ENCODE measurements around the gene CSAD.
A peak's percentile ranks its signal among the peaks of the same experiment; 100 is the strongest.

The CSAD gene

GRCh38 chr12:53186745-53187144 lies 6.0 kb upstream of the CSAD start:
- TF ChIP-seq CTCF (IDR thresholded peaks at IDR 0.05; ENCODE audit: control insufficient read depth, extremely low read depth, insufficient read depth), result no peak
- no peak for DNase-seq (ENCODE audit: low read depth)
- no peak overlapping the region for H3K4me3 ChIP-seq (ENCODE audit: low read depth, low read length)

GRCh38 chr12:53185582-53186153 lies 4.9 kb upstream of the CSAD start:
- no peak for DNase-seq (ENCODE audit: low read depth)
- no peak for TF ChIP-seq CTCF (IDR thresholded peaks at IDR 0.05; ENCODE audit: control insufficient read depth, extremely low read depth, insufficient read depth)
- H3K4me3 ChIP-seq (ENCODE audit: low read depth, low read length), result no peak overlapping the region

- no peak overlapping the region for H3K4me3 ChIP-seq (ENCODE audit: low read depth, low read length)
- TF ChIP-seq CTCF (IDR thresholded peaks at IDR 0.05; ENCODE audit: control insufficient read depth, extremely low read depth, insufficient read depth), result no peak
- no peak for DNase-seq (ENCODE audit: low read depth)
Measured at GRCh38 chr12:53184828-53185227, 4.1 kb upstream of the CSAD start.

- DNase-seq (ENCODE audit: low read depth), result no peak
- TF ChIP-seq CTCF (IDR thresholded peaks at IDR 0.05; ENCODE audit: control insufficient read depth, extremely low read depth, insufficient read depth), result no peak
- no peak overlapping the region for H3K4me3 ChIP-seq (ENCODE audit: low read depth, low read length)
Measured at GRCh38 chr12:53182903-53183302, 2.2 kb upstream of the CSAD start.

- peak overlapping the region; percentile 72 for H3K4me3 ChIP-seq (ENCODE audit: low read depth, low read length)
- no peak for TF ChIP-seq CTCF (IDR thresholded peaks at IDR 0.05; ENCODE audit: control insufficient read depth, extremely low read depth, insufficient read depth)
- no peak for DNase-seq (ENCODE audit: low read depth)
Measured at GRCh38 chr12:53181935-53182334, 1.2 kb upstream of the CSAD start.

- peak overlapping the region; percentile 72 for H3K4me3 ChIP-seq (ENCODE audit: low read depth, low read length)
- 0 out of 2 replicates have a peak, but pooled peaks have one; percentile 0 for TF ChIP-seq CTCF (IDR thresholded peaks at IDR 0.05; ENCODE audit: control insufficient read depth, extremely low read depth, insufficient read depth)
- DNase-seq (ENCODE audit: low read depth), result peak; percentile 51
Measured at GRCh38 chr12:53180931-53181645, 363 bp upstream of the CSAD start.
